T47D (cell line): ENCODE measurements around the gene MS4A14.

Experiments used
- DNase-seq, 2 experiments: peaks; one replicate each; pipeline versions ENCODE4 v3.0.0 to v3.0.0-alpha.2; 2011 to 2012; ENCODE audit warnings: low read depth in 1 of 2, low spot score in 1 of 2
- JUND ChIP-seq: IDR thresholded peaks from 2 replicates; pipeline ENCODE4 v1.6.1; 2012; ENCODE audit warnings: low read depth
- in situ Hi-C: cut with HindIII; loops from 2 replicates; pipeline ENCODE4 v1.10.0; 2016; ENCODE audit warnings: low sequenced_read_pairs, low pct_unique_long_range_greater_than_20kb

Gene MS4A14

GRCh38 chr11:60459345-60459744, 63.1 kb downstream of the MS4A14 start:
- TF ChIP-seq JUND: no peak
- DNase-seq: no peak
- in situ Hi-C loops: no loop called here
